GM18505 (cell line): ENCODE data around the gene HTRA3.

Experiments
- ATAC-seq: cut with Tn5 transposase; IDR thresholded peaks from one replicate; pipeline ENCODE4 v1.9.1; 2021; ENCODE audit not compliant: unreplicated experiment
- POLR2A ChIP-seq: IDR thresholded peaks from 4 replicates; pipeline ENCODE4 v1.6.1; 2011; ENCODE audit warnings: borderline replicate concordance; ENCODE audit not compliant: insufficient read depth, insufficient read length; ENCODE audit errors: extremely low read depth

Gene HTRA3

GRCh38 chr4:8307121-8307520, 37.6 kb downstream of the HTRA3 start:
- no peak for TF ChIP-seq POLR2A
- no peak for ATAC-seq

DNA sequence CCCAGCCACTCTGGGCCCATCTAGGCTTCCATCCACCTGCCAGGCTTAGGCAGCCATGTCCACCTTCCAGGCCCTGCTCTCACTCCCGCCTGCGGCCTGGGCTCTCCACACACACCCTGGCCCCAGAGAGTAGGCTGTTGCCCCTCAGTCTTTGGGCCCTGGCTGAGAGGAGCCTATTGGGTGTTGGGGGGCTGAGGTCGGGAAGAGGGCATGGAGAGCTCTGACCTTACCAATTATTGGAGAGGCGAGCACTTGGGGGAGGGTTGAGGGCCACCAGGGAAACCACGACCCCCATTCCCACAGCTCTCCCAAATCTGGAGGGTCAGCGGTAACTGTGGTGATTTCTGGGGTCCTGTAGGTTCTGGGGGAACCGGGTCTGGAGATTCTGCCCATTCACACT, 38.2 kb downstream of the HTRA3 start:
- no peak for TF ChIP-seq POLR2A
- no peak for ATAC-seq

GRCh38 chr4:8308144-8308543, 38.6 kb downstream of the HTRA3 start:
- ATAC-seq = no peak

GRCh38 chr4:8308856-8309771, 39.6 kb downstream of the HTRA3 start:
- TF ChIP-seq POLR2A = no peak
- no peak for ATAC-seq

More at GRCh38 chr4:8308144-8308543, 38.6 kb downstream of the HTRA3 start:
- TF ChIP-seq POLR2A = no peak

GRCh38 chr4:8310306-8310705, 40.8 kb downstream of the HTRA3 start:
- ATAC-seq = no peak
- TF ChIP-seq POLR2A = no peak

GRCh38 chr4:8311101-8312068, 41.8 kb downstream of the HTRA3 start:
- no peak for TF ChIP-seq POLR2A
- ATAC-seq = no peak

DNA sequence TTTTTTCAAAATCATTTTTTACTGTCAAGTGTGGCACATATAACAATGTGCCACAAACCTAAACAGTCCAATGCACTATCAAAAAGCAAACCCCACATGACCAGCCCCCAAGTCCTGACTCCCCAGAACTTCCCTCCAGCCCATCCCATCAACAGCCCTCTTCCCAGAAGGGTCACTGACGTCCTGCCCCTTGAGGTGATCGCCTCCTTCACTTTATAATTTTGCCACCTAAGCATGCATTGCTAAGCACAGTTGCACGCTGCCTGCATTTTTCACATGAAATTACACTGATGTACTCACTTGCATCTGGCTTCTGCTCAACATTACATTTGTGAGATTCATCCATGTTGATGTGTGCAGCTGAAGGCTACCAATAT, 42.5 kb downstream of the HTRA3 start:
- TF ChIP-seq POLR2A = no peak
- ATAC-seq = no peak

GRCh38 chr4:8312976-8313375, 43.4 kb downstream of the HTRA3 start:
- no peak for TF ChIP-seq POLR2A
- no peak for ATAC-seq

GRCh38 chr4:8314691-8315255, 45.2 kb downstream of the HTRA3 start:
- TF ChIP-seq POLR2A = no peak
- ATAC-seq = no peak

DNA sequence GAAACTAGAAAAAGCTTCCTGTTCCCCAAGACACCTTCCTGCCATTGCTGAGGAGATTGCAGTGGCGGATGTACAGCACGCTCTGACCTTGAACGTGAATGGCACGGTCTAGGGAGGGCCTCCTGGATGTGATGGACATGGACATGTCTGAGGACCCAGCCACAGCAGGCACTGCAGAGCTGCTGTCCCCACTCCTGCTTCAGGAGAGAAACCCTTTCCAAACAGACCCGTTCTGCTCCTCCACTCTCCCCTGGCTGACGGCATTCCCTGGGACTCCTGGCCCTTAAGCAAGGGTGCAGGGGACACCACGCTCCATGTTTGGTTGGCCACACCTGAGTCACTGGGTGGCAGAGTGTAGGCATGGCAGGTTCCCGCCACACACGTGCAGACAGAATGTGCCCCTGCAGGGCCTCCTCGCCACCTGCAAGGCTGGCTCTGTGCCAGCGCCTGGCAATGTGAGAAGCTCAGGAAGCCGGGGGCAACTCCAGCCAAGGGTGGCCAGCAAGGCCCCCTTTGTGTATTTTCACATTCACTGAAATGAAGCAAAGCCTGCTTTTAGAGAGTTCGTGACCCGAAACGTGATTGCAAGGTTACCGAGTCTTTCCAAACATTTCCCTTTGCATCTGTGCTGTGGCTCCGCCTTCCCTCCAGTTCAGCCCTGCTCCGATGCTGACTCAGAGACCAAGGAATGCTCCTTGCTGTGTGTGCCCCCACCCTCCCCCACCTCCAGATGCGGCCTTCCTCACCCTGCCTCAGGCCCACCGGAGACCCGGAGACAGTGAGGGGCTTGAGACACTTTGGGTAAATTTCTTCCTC, 46.1 kb downstream of the HTRA3 start:
- ATAC-seq = no peak
- TF ChIP-seq POLR2A = no peak

DNA sequence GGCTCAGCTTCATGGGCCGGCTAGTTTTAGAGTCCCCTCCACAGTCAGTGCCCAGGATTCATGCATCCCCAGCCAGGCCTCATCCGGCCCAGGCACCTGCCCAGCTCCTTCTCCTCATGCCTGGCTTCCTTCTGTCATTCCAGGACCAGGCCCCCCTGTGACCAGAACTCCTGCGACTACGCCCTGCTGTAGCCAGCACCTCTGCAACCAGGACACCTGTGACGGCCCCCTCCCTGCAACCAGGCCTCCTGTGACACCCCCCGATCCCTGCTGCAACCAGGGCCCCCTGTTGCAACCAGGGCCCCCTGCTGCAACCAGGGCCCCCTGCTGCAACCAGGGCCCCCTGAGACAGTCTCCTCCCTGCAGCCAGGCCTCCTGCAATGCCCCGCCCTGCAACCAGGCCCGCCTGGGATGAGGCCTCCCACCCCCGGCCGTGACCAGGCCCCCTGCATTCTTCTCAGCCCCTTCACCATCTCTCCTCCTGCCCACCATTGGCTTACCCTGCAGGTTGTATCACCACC, 46.8 kb downstream of the HTRA3 start:
- ATAC-seq = no peak
- TF ChIP-seq POLR2A = no peak

DNA sequence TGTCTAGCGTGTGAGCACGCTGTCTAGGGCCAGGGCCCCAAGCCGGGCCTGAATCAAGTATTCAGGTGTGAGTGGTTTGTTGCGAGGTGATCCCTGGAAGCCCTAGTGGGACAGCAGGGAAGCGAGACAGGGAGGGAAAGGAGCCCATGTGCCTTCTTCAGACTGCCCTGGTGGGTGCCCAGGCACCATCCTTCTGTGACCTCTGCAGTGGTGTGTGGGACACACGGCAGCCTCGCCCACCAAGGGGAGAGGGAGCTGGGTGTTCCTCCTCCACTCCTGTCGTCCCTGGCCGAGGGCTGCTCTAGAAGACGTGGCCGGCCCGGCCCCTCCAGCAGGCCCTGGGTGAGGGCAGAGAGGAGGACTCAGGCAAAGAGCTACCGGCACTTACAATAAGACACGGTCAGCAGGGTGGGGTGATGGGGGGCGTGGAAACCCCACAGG, 47.4 kb downstream of the HTRA3 start:
- no peak for ATAC-seq
- TF ChIP-seq POLR2A = no peak
